NCI-H2196 treated with DMSO at 0.1 percent for 48 hours (cell line): ENCODE data around the gene GOLGA8T.
"Not testable (repeated sequence)": the region's sequence is repeated elsewhere in the genome, so short reads cannot be mapped to it uniquely, and the experiment has no call there.

Experiments used
- DNase-seq: peaks from one replicate; lab custom pipeline; 2025; ENCODE audit not compliant: unreplicated experiment; lab: John Stamatoyannopoulos, UW

The GOLGA8T gene, protein sequence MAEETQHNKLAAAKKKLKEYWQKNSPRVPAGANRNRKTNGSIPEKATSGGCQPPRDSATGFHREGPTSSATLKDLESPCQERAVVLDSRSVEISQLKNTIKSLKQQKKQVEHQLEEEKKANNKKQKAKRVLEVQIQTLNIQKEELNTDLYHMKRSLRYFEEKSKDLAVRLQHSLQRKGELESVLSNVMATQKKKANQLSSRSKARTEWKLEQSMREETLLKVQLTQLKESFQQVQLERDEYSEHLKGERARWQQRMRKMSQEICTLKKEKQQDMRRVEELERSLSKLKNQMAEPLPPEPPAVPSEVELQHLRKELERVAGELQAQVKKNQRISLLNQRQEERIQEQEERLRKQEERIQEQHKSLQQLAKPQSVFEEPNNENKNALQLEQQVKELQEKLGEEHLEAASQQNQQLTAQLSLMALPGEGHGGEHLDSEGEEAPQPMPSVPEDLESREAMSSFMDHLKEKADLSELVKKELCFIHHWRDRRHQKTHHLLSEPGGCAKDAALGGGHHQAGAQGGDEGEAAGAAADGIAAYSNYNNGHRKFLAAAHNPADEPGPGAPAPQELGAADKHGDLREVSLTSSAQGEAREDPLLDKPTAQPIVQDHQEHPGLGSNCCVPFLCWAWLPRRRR

DNA sequence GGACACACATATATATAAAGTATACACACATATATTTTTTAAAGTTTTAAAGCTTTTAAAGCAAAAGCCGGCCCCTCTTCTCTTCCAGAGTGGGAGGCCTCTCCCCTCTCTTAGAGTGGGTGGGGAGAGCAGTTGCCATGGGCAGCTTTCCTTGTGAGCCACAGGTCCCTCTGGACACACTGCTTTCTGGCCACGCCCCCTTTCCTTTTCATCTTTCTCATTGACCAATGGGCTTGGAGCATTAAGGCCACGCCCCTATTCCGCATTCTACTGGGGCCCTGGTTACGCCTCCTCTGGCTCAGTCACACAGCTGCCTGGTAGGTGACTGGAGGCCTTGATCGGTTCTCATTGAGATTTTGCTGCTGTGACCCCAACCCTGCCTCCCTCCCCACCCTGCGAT lies at the start of gene GOLGA8T:
GOLGA8T (plus strand) TSS at position 301 of the 400 bp plus-strand sequence; CDS start at position 399, 98 bp downstream.
- DNase-seq = not testable (repeated sequence)

DNA sequence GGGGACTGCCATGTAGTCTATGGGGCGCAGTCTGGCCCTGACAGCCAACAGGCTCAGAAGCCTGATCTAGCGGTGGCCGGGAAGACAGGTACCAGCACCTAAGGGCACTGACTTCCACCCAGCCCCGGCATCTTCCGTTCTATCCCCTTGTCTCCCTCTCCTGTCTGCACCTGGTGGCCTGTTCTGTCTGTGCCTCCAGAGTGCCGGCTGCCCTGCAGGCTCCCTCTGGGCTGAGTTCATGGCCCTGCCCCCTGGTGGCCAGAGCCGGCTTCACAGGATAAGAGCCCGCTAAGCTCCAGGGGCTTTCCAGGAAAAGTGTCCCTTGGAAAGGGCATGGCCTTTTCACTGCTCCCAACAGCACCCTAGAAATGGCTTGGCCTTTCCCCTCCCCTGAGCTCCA lies 37.0 kb upstream of the GOLGA8T start:
- not testable (repeated sequence) for DNase-seq

DNA sequence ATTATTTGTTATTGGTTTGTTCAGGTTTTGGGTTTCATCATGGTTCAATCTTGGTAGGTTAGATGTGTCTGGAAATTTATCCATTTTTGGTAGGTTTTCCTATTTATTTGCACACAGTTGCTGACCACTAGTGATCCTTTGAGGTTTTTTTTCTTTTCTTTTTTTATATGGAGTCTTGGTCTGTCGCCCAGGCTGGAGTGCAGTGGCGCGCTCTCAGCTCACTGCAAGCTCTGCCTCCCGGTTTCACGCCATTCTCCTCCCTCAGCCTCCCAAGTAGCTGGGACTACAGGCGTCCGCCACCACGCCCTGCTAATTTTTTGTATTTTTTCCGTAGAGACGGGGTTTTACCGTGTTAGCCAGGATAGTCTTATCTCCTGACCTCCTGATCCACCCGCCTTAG lies 32.0 kb upstream of the GOLGA8T start:
- DNase-seq = not testable (repeated sequence)

DNA sequence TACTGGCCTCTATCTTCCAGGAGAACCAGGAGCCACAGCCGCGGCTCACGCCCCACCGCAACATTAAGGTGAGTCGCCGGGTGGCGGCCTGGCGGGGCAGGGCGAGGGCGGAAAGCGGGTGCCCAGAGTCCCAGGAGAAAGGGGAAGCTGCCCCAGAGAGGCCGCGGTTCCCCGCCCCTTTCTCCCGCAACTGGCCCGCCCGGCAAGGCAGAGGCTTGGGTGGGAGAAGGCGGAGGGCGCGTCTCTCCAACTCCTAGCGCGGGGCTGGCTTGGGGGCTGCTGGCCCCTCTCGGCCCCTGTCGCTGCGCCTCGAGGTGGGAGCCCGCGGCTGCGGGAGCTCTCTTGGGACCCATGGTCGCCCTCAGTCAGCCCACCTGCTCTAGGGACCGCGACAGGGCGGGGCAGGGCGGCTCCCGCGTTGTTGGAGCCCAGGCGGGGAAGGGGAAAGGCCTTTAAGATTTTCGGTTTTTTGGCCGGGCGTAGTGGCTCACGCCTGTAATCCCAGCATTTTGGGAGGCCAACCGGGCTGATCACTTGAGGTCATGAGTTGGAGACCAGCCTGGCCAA lies 30.8 kb upstream of the GOLGA8T start:
- not testable (repeated sequence) for DNase-seq

DNA sequence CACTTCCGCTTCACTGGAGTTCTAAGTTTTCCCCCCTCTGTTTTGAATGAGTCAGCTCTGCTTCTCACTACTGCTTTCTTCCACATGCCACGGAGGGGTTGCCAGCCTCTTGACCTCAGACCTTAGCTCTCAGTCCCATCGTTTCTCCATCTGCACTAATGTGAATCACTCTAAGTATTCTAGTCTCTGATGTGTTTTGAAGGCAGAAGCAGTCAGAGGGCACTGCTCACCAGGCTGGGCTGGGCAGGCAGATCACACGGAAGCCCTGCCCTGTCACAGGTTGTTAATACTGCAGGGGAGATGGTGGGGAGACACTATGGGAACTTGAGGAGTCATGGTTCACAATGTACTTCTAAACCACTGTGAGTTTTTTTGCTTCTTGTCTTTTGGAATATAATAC lies 24.3 kb upstream of the GOLGA8T start:
- DNase-seq = not testable (repeated sequence)

DNA sequence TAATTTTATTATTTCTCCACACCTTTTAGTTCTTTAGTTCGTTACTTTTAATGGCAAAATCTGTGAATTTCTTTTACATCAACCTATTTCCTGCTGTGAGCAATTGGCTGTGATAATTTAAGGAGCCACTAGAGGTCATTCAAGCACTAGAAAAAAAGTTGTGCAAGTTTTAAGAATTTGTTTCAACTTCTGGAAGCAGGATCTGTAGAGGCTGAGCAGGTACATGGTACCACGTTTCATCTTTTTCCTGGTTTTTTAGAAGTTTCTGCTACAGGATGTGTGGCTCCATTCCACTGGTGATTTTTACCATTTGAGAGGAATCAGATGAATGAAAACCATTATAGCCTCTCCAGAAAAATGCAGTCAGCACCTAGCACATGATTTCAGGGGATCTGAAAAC lies 4.8 kb upstream of the GOLGA8T start:
- DNase-seq = not testable (repeated sequence)

DNA sequence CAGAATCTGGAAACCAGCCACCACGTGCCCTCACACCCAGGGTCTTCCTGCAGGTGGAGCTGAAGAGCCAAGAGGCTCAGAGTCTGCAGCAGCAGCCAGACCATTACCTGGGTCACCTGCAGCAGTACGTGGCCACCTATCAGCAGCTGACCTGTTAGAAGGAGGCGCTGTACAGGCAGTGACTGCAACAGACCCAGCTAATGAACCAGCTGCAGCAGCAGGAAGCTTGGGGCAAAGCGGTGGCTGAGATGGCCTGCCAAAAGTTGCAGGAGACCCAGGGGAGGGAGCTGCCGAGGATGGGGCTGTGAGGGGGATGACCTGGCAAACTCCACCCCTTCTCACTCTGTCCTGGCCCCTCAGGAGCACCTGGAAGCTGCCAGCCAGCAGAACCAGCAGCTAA lies 8.4 kb downstream of the GOLGA8T start:
- DNase-seq = not testable (repeated sequence)

GRCh38 chr15:30149891-30150290 lies 15.0 kb downstream of the GOLGA8T start:
- DNase-seq = not testable (repeated sequence)

DNA sequence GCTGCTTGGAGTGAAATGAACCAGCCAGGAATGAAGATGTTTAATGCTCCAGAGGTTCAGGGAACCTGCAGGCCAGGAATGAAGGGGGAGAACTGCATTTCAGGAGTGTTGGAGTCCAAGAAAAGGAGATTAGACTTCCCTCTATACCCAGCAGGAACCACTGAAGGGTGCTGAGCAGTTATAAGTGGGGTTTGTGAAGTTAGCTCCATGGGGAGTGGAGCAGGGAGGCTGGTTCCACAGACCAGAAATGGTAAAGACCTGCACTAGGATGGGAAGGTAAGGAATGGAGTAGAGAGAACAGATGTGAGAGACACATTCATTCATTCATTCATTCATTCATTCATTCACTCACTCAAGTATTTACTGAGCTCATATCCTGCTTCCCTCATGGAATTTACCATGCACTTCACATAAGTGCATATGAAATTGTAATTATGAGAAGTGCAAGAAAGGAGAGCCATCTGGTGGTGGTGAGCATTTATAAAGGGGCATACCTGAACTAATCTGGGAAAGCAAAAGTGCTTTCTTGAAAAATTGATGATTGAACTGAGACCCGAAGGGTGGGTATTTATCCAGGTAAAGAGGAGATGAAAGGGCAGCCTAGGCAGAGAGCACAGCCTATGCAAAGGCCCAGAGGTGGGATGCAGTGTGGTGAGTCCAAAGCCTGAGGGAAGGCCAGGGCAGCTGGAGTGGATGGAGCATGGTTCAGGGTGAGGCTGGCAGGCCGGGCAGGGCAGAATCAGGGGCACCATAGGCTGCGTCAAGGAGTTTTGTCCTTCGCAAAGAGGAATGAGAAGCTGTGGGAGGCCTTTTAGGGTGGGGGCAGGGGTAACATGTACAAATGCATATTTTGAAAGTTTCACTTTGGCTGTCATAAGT lies 27.9 kb downstream of the GOLGA8T start:
- DNase-seq = not testable (repeated sequence)

- not testable (repeated sequence) for DNase-seq
Observed at GRCh38 chr15:30163759-30164158, 28.9 kb downstream of the GOLGA8T start.

GRCh38 chr15:30164257-30164656 lies 29.4 kb downstream of the GOLGA8T start:
- not testable (repeated sequence) for DNase-seq

DNA sequence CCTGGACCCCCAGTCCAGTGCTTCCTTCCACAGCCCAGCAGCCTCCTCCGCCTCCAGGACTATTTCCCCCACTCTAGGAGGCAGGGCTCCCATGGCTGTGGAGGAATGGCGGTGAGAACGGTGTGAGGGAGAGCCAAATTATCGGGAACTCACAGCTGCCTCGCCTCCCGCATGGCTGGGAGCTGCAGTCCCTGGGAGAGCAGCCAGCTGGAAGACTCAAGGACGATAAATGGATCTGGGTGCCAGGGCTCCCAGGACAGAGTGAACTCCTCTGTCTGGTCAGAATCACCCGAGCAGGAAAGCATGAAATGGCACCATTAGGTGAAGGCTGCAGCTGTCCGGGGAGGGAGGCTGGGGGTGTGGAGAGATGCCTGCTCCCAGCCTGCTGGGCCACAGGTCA lies 32.6 kb downstream of the GOLGA8T start:
- not testable (repeated sequence) for DNase-seq

DNA sequence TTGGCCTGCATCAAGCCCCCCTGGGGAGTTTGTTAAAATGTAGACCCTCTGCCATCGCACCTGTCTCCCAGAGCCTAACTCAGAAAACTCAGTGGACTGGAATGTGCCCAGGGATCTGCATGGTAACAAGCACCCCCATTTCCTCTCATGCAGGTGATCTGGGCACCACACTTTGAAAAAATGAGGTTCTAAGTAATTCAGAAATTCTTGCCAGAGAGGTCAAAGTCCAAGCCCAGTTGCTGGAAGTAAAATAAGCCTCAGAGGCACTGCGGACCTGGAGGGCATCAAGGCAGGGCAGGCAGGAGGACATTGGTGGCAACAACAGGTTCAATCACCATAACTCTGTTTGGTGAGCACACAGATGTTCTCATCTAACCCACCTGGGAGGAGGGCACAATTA lies 33.0 kb downstream of the GOLGA8T start:
- DNase-seq = not testable (repeated sequence)

- not testable (repeated sequence) for DNase-seq
Observed at GRCh38 chr15:30171452-30171851, 36.6 kb downstream of the GOLGA8T start.

DNA sequence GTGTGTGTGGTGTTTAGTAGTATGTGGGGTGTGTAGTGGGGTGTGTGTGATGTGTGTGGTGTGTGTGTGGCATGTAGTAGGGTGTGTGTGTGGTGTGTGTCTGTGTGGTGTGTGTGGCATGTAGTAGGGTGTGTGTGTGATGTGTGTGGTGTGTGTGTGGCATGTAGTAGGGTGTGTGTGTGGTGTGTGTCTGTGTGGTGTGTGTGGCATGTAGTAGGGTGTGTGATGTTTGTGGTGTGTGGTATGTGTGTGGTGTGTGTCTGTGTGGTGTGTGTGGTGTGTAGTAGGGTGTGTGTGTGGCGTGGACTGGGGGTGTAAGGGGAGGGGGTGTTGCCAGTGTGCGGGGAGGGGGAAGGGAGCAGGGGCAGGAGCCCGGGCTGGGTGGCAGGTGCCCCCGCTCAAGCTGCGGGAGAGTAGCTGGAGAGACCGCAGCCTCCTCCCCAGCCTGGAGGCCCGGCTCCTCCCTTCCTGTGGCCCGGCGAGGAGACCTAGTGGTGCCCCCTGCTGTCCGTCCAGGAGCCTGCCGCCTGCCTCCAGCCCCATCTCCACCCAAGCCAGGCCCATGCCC lies 38.3 kb downstream of the GOLGA8T start:
- DNase-seq = not testable (repeated sequence)

DNA sequence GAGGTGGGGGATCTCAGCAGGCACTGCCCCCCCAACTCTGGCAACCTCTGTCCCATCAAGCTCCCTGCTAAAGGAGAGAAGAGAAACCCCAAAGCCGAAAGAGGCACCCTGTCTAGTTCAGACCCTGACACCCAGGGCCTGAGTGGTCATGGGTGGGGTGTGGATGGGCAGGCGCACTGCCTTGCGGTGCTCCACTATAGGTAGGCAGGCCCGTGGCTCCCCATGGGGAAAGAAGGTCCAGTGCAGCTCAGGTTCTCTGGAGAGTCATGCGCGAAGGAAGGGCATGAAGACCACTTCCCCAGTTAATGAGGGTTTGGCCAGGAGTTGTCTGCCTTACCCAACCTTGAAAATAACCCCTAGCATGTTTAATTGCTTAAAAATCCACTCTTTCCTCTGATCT lies 40.4 kb downstream of the GOLGA8T start:
- not testable (repeated sequence) for DNase-seq

DNA sequence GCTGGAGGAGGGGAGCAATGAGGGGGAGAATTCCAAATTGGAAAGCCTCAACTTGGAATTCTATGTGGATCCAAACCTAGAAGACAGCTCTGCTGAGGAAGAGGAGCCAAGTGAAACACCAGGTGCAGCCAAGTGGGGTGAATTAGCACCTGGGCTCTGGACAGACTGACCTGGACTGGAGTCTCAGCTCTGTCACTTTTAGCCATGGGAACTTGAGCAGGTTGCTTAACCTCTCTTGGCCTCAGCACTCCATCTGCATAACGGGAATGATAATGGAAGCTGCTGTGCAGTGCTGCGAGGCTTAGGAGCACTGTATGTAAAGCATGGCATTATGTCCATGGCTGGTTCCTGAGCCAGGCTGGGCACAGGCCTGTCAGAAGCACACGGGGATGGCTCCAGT lies 41.8 kb downstream of the GOLGA8T start:
- DNase-seq = not testable (repeated sequence)

DNA sequence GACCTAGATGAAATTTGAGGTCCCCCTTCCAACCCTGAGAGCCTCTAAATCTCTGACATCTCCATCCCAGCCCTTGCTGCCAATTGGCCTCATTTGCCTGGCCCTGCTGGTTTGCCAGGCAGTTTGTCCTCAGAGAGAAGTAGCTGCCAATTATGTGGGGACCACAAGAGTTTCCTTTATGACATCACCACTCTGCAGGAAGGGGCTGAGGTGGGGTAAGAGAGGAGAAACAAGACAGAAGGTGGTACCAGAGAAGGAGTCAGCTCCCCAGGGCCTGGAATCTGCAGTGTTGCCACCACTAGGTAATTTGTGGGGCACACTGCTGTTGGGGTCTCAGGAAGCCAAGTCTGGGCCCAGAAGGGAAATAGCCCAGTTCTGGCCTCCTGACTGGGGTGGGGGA lies 45.0 kb downstream of the GOLGA8T start:
- not testable (repeated sequence) for DNase-seq

GRCh38 chr15:30185495-30185894 lies 50.6 kb downstream of the GOLGA8T start:
- not testable (repeated sequence) for DNase-seq

DNA sequence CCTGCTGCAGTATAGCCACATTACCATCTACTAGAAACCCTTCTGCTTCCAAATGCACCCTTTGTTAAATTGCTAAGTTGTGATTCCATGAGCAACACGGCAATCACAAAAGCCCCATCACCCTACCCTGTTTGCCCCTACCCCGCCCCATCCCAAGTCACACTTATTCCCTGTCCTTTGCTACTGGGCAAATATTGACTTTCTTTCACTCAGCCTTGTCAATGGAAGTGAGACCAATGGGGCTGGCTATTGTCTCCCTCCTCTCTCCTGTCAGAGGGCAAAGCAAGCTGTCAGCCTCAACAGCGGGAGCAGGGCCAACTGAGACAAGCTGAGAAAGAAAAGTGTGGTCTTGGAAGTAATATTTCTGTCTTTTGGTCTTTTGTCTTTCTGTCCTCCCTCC lies 52.6 kb downstream of the GOLGA8T start:
- DNase-seq = not testable (repeated sequence)

DNA sequence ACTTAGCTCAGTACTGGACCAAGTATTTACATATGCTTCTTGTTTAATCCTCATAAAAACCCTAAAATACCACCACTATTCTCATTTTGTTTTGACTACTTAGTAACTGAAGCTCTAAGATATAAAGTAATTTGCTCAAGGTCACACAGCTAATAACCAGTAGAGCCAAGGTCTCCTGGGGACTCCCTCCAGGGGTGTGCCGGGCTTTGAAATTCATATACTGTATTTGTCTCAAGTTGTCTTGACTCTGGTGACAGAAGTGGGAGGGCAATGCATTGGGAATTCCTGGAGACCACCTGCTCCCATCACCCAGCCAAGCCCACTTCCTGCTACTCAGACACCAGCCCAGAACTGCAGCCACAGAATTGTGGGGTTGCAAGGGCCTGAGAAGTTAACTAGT lies 54.9 kb downstream of the GOLGA8T start:
- DNase-seq = not testable (repeated sequence)
